ENCODE results near the gene KAT2B.
"Not testable (repeated sequence)": the region's sequence is repeated elsewhere in the genome, so short reads cannot be mapped to it uniquely, and the experiment has no call there.

Gene KAT2B

DNA sequence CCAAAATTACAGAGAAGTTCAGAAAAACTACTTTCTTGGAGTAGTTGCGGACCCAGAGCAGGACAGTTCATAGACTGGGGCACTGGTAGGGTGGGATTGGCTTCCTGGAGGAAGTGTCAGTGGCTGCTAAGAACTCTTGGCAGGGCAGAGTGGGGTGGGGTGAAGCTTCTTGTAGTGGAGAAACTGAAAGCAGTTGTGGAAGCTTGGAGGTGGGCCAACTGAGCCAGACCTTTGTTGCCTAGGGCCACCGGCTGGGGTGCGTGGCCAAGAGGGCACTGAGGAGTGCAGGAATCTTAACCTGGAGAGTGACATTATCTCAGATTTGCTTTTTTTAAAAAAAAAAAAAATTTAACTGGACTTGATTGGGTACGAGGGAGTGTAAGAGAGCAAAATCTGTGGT lies 3.1 kb downstream of the KAT2B start:
- peak overlapping the region; percentile 20 for H3K4me3 ChIP-seq (ENCODE audit: low read length)
- peak overlapping the region; percentile 41 for H3K9ac ChIP-seq (ENCODE audit: low read depth, low read length)
- no peaks in the 10 kb centered on the region for H3K27me3 ChIP-seq (ENCODE audit: control insufficient read depth, insufficient read depth, low read length)
- H3K4me2 ChIP-seq (ENCODE audit: low read length) = peak overlapping the region; percentile 60
- peaks cover 39% of the 10 kb centered on the region for H3K4me1 ChIP-seq (ENCODE audit: control insufficient read depth, insufficient read depth, low read length)
- H3K9me3 ChIP-seq (replicated peaks; ENCODE audit: low read length) = no peaks in the 10 kb centered on the region
- H3K36me3 ChIP-seq (ENCODE audit: insufficient read depth, low read length) = no peaks in the 10 kb centered on the region

DNA sequence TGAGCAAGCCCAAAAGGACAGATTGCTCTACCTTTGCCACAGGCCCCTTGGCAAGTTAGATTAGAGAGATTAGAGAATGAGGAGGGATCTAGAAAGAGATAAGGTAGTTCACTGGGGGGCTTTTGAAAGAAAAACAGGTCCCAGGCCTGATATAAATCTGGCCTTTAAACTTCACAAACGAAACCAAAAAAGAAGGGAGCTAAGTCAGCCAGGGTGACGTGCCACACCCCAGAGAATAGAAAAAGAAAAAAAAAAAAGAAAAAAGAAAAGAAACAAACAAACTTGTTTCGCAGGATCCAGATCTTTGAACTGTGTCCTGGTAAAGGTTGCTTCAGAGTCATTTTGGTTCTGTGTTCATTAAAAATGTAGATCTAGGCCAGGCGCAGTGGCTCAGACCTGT lies 3.6 kb downstream of the KAT2B start:
- peak overlapping the region; percentile 60 for H3K4me2 ChIP-seq (ENCODE audit: low read length)
- peaks cover 39% of the 10 kb centered on the region for H3K4me1 ChIP-seq (ENCODE audit: control insufficient read depth, insufficient read depth, low read length)
- no peaks in the 10 kb centered on the region for H3K9me3 ChIP-seq (replicated peaks; ENCODE audit: low read length)
- H3K27me3 ChIP-seq (ENCODE audit: control insufficient read depth, insufficient read depth, low read length) = no peaks in the 10 kb centered on the region
- H3K4me3 ChIP-seq (ENCODE audit: low read length) = no peak overlapping the region
- H3K36me3 ChIP-seq (ENCODE audit: insufficient read depth, low read length) = no peaks in the 10 kb centered on the region
- peak overlapping the region; percentile 41 for H3K9ac ChIP-seq (ENCODE audit: low read depth, low read length)

DNA sequence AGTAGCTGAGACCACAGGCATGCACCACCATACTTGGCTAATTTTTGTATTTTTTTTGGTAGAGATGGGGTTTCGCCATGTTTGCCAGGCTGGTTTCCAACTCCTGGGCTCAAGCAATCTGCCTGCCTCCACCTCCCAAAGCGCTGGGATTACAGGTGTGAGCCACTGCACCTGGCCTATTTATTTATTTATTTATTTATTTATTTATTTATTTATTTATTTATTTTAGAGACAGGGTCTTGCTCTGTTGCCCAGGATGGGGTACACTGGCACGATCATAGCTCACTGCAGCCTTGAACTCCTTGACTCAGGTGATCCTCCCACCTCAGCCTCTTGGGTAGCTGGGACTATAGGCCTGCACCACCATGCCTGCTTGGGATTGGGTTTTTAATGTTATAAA lies 4.9 kb downstream of the KAT2B start:
- H3K4me1 ChIP-seq (ENCODE audit: control insufficient read depth, insufficient read depth, low read length) = peaks cover 37% of the 10 kb centered on the region

DNA sequence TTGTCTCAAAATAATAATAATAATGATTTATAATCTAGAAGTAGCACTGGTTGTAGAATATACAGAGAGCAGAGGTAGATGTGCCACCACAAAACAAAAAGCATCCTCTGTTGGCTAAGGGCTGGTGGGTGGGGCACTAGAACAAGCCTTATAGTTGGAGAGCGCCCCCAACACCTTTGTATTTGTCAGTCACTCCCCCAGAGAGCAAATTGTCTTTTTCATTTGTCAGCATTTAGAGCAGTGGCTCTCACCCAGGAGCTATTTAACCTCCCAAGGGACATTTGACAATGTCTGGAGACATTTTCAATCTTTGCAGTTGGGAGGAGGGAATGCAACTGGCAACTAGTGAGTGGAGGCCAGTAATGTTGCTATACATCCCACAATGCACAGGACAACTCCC lies 6.3 kb downstream of the KAT2B start:
- Histone ChIP-seq H3K9me3 (replicated peaks; ENCODE audit: low read length) (no peaks in the 10 kb centered on the region), H3K4me2 (ENCODE audit: low read length) (no peak overlapping the region), H3K4me1 (ENCODE audit: control insufficient read depth, insufficient read depth, low read length) (peaks cover 34% of the 10 kb centered on the region), H3K36me3 (ENCODE audit: insufficient read depth, low read length) (no peaks in the 10 kb centered on the region), H3K4me3 (ENCODE audit: low read length) (no peak overlapping the region), H3K27me3 (ENCODE audit: control insufficient read depth, insufficient read depth, low read length) (no peaks in the 10 kb centered on the region), H3K9ac (ENCODE audit: low read depth, low read length) (no peak overlapping the region)

More for the DNA sequence above, 4.9 kb downstream of the KAT2B start:
- H3K9me3 ChIP-seq (replicated peaks; ENCODE audit: low read length); H3K4me2 ChIP-seq (ENCODE audit: low read length); H3K9ac ChIP-seq (ENCODE audit: low read depth, low read length); H3K4me3 ChIP-seq (ENCODE audit: low read length); H3K27me3 ChIP-seq (ENCODE audit: control insufficient read depth, insufficient read depth, low read length); H3K36me3 ChIP-seq (ENCODE audit: insufficient read depth, low read length): not testable (repeated sequence)

GRCh38 chr3:20047341-20047779 lies 7.1 kb downstream of the KAT2B start:
- H3K27me3 ChIP-seq (ENCODE audit: control insufficient read depth, insufficient read depth, low read length) = no peaks in the 10 kb centered on the region
- H3K4me3 ChIP-seq (ENCODE audit: low read length) = no peak overlapping the region
- H3K9ac ChIP-seq (ENCODE audit: low read depth, low read length) = no peak overlapping the region
- H3K36me3 ChIP-seq (ENCODE audit: insufficient read depth, low read length) = no peaks in the 10 kb centered on the region
- H3K9me3 ChIP-seq (replicated peaks; ENCODE audit: low read length) = no peaks in the 10 kb centered on the region
- peaks cover 31% of the 10 kb centered on the region for H3K4me1 ChIP-seq (ENCODE audit: control insufficient read depth, insufficient read depth, low read length)
- H3K4me2 ChIP-seq (ENCODE audit: low read length) = peak overlapping the region; percentile 55

DNA sequence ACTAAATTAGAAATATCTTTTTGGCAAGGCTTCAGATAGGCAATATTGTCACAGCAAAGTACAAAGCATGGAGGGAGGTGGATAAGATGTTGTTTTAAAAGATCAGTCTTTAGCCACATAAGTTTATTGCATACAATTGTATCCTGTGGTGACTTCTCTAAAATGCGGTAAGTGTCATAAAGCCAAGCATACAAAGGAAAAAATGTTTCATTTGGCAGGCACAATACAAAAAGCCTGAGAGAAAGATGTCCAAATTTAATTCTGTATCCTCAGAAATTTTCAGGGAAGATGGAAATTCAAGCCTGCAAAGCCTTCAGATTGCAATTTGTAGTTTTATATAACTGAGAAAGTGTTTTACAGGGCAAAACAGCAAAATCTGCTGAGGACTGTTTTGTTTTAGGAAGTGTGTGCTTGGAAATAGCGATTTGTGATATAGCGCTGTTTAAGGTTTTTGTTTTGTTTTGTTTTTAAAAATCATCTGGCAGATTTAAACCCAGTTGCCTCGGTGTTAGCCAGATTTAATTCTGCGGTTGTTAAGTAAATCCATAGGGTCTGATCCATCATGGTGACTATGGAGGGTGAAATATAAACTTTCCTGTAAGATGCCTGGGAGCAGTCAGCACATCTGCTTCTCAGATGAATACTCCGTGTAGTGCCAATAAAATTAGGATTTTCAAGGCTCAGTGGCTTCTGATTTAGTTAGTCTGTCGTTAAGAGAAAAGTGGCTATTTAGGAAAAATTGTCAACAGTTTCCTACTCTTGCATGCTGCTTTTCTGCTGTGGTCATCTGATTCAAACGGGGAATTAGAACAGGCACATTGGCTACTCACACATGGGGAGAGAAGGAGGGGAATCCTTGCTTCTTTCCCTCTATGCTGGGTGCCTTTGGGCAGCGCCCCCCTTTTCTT lies 8.0 kb downstream of the KAT2B start:
- H3K4me2 ChIP-seq (ENCODE audit: low read length) = peak overlapping the region; percentile 55
- no peaks in the 10 kb centered on the region for H3K36me3 ChIP-seq (ENCODE audit: insufficient read depth, low read length)
- peaks cover 28% of the 10 kb centered on the region for H3K4me1 ChIP-seq (ENCODE audit: control insufficient read depth, insufficient read depth, low read length)
- H3K9me3 ChIP-seq (replicated peaks; ENCODE audit: low read length) = no peaks in the 10 kb centered on the region
- peak overlapping the region; percentile 7 for H3K4me3 ChIP-seq (ENCODE audit: low read length)
- no peaks in the 10 kb centered on the region for H3K27me3 ChIP-seq (ENCODE audit: control insufficient read depth, insufficient read depth, low read length)
- H3K9ac ChIP-seq (ENCODE audit: low read depth, low read length) = peak overlapping the region; percentile 41

DNA sequence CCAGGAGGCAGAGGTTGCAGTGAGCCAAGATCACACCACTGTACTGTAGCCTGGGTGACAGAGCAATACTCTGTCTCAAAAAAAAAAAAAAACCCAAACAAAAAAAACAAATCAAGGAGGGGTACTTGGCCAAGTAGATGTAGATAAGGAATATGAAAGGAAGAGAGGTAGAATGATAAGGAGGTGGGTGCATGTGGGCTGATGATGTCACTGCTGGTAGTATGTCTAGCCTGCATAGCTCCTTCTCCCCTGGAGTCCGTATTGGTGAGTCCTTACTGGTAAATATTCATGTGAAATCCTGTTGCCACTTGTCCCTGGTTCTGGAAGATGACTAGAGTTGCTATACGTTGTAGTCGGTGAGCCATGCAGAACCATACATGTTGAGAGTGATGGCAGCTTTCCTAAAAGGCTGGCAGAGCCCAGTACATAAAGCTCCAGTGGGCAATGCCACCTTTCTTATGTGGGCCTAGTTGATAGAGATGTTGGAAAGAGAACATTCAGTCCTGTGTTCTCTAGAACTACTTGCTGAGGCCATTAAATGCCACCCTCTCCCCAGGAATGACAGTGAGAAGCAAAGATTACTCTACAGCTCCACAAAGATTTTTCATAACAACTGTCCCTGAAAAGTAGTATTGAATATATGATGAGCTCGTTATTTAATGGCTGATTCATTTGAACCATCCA lies 11.0 kb downstream of the KAT2B start:
- no peak overlapping the region for H3K4me3 ChIP-seq (ENCODE audit: low read length)
- H3K9me3 ChIP-seq (replicated peaks; ENCODE audit: low read length) = no peaks in the 10 kb centered on the region
- H3K4me2 ChIP-seq (ENCODE audit: low read length) = no peak overlapping the region
- no peaks in the 10 kb centered on the region for H3K36me3 ChIP-seq (ENCODE audit: insufficient read depth, low read length)
- peaks cover 44% of the 10 kb centered on the region for H3K4me1 ChIP-seq (ENCODE audit: control insufficient read depth, insufficient read depth, low read length)
- no peak overlapping the region for H3K9ac ChIP-seq (ENCODE audit: low read depth, low read length)
- H3K27me3 ChIP-seq (ENCODE audit: control insufficient read depth, insufficient read depth, low read length) = no peaks in the 10 kb centered on the region

GRCh38 chr3:20052851-20053250 lies 12.6 kb downstream of the KAT2B start:
- Histone ChIP-seq H3K4me2 (ENCODE audit: low read length) (no peak overlapping the region), H3K36me3 (ENCODE audit: insufficient read depth, low read length) (no peaks in the 10 kb centered on the region), H3K4me1 (ENCODE audit: control insufficient read depth, insufficient read depth, low read length) (peaks cover 49% of the 10 kb centered on the region), H3K27me3 (ENCODE audit: control insufficient read depth, insufficient read depth, low read length) (no peaks in the 10 kb centered on the region), H3K4me3 (ENCODE audit: low read length) (no peak overlapping the region), H3K9me3 (replicated peaks; ENCODE audit: low read length) (no peaks in the 10 kb centered on the region), H3K9ac (ENCODE audit: low read depth, low read length) (no peak overlapping the region)

DNA sequence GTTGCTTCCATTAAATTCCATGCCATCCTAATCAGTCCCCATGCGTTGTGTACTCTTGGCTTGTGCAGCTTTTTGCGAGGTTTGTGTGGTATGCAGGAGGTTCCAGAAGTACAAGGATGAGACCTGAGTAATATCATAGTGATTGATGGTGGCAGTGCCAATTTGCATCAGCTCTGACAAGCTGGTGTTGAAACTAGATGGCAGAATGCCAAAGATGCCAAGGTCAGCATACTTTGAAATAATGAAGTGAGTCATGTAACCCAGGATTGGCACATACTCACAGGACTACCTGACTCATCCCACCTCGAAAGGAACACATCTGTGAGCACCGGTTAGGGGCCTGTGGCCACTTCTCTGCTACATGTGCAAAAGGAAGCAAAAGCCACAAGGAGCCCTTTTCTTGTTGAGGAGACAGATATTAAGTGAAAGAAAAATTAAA lies 14.3 kb downstream of the KAT2B start:
- peaks cover 41% of the 10 kb centered on the region for H3K4me1 ChIP-seq (ENCODE audit: control insufficient read depth, insufficient read depth, low read length)
- H3K4me2 ChIP-seq (ENCODE audit: low read length) = peak overlapping the region; percentile 32
- H3K36me3 ChIP-seq (ENCODE audit: insufficient read depth, low read length) = no peaks in the 10 kb centered on the region
- H3K9me3 ChIP-seq (replicated peaks; ENCODE audit: low read length) = no peaks in the 10 kb centered on the region
- H3K9ac ChIP-seq (ENCODE audit: low read depth, low read length) = peak overlapping the region; percentile 1
- no peaks in the 10 kb centered on the region for H3K27me3 ChIP-seq (ENCODE audit: control insufficient read depth, insufficient read depth, low read length)
- no peak overlapping the region for H3K4me3 ChIP-seq (ENCODE audit: low read length)

- Histone ChIP-seq H3K9me3 (replicated peaks; ENCODE audit: low read length) (no peaks in the 10 kb centered on the region), H3K4me3 (ENCODE audit: low read length) (no peak overlapping the region), H3K4me2 (ENCODE audit: low read length) (peak overlapping the region; percentile 32), H3K36me3 (ENCODE audit: insufficient read depth, low read length) (no peaks in the 10 kb centered on the region), H3K4me1 (ENCODE audit: control insufficient read depth, insufficient read depth, low read length) (peaks cover 41% of the 10 kb centered on the region), H3K27me3 (ENCODE audit: control insufficient read depth, insufficient read depth, low read length) (no peaks in the 10 kb centered on the region), H3K9ac (ENCODE audit: low read depth, low read length) (peak overlapping the region; percentile 1)
These were observed 15.0 kb downstream of the KAT2B start for GRCh38 chr3:20055020-20055775.

GRCh38 chr3:20055842-20056241 lies 15.6 kb downstream of the KAT2B start:
- Histone ChIP-seq H3K4me3 (ENCODE audit: low read length) (no peak overlapping the region), H3K9me3 (replicated peaks; ENCODE audit: low read length) (no peaks in the 10 kb centered on the region), H3K4me2 (ENCODE audit: low read length) (peak overlapping the region; percentile 32), H3K27me3 (ENCODE audit: control insufficient read depth, insufficient read depth, low read length) (no peaks in the 10 kb centered on the region), H3K4me1 (ENCODE audit: control insufficient read depth, insufficient read depth, low read length) (peaks cover 41% of the 10 kb centered on the region), H3K9ac (ENCODE audit: low read depth, low read length) (no peak overlapping the region), H3K36me3 (ENCODE audit: insufficient read depth, low read length) (no peaks in the 10 kb centered on the region)

Measured in skeletal muscle satellite cell (primary cell).